Body of pancreas (tissue), 4 donors: ENCODE measurements around the gene ELSPBP1. TPM values are rescaled to one million over a fixed set of nuclear protein-coding genes. Genes with fewer than 3 reads are reported as not detected.

Experiments
- ATAC-seq: fragments of 150-250 bp; one replicate; pipeline ENCODE4 v1.9.1; 2016
- DNase-seq, 4 donors: peaks; one replicate each; pipeline ENCODE4 v3.0.0-alpha.2; 2019
- H3K27ac ChIP-seq, 4 donors: fragments of 200-600 bp; sonication (generic); 1 replicate in 3 of 4; 2 replicates in 1 of 4; pipeline versions ENCODE4 v1.5.1 to v1.6.1; 2016 to 2019; ENCODE audit warnings: mild to moderate bottlenecking in 1 of 4, mixed read lengths in 1 of 4, moderate library complexity in 1 of 4
- H3K27me3 ChIP-seq, 2 donors: fragments of 200-600 bp; sonication (generic); one replicate each; pipeline ENCODE4 v1.6.0; 2016; ENCODE audit warnings: mild to moderate bottlenecking in 1 of 2
- H3K36me3 ChIP-seq, 2 donors: fragments of 200-600 bp; sonication (generic); replicated peaks in 1 of 2; 2 replicates each; pipeline ENCODE4 v1.5.1; 2016; ENCODE audit warnings: low read depth in 2 of 2; ENCODE audit not compliant: insufficient read depth in 1 of 2
- H3K4me1 ChIP-seq: fragments of 200-600 bp; sonication (generic); one replicate; pipeline ENCODE4 v1.6.0; 2016
- H3K4me3 ChIP-seq, 2 donors: fragments of 200-600 bp; sonication (generic); 1 replicate in 1 of 2; 2 replicates in 1 of 2; pipeline ENCODE4 v1.5.1; 2016 to 2019
- H3K9me3 ChIP-seq, 3 donors: fragments of 200-600 bp; sonication (generic); 1 replicate in 2 of 3; 2 replicates in 1 of 3; pipeline ENCODE4 v1.5.1; 2016
- POLR2A ChIP-seq, 3 donors: fragments of 450-650 bp; IDR thresholded peaks; one replicate each; pipeline ENCODE4 v1.6.1; 2016; ENCODE audit warnings: antibody characterized with exemption in 3 of 3, mild to moderate bottlenecking in 2 of 3
- WGBS, 2 donors: methylation state at CpG; one replicate each; pipeline ENCODE4 v1.1.5; 2017; 5-methylcytosine and 5-hydroxymethylcytosine counted together
- intact Hi-C: fragments of 100-400 bp; cut with DNase I; formaldehyde crosslinking; loops from one replicate; pipeline ENCODE4 v1.15.1; 2023
- total RNA-seq, 2 donors: library from RNA; depleted of rRNA; stranded (reverse); fragments of >200 nt; gene quantifications; one replicate each; pipeline ENCODE4 v1.1.0, GENCODE V29; 2016
- TF ChIP-seq, protein P1 (sequence below), 7 experiments: fragments of 450-650 bp in 4 of 7; fragments of 200-600 bp in 3 of 7; sonication (generic) in 3 of 7; IDR thresholded peaks; one replicate each; pipeline ENCODE4 v1.5.1; 2016 to 2019; ENCODE audit warnings: antibody characterized with exemption in 7 of 7

ELSPBP1 gene
- total RNA-seq, 2 donors from 2014 or later: not detected

DNA sequence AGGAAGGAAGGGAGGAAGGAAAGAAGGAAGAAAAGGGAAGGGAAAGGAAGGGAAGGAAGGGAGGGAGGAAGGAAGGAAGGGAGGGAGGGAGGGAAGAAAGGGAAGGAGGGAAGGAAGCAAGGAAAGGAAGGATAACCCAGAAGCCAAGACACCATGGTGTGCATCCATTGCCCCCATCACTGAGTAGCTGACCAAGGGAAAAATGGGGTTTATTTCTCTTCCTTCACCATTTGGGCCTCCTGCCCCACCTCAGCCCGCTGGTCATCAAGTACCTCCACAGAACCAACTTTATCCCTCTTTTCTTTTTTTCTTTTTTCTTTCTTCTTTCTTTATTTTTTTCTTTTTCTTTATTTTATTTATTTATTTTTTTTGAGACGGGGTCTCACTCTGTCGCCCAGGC is 29.1 kb downstream of the ELSPBP1 start:
- DNase-seq: no peak
- Histone ChIP-seq H3K4me1 (no peaks in the 10 kb centered on the region), H3K27ac (no peak overlapping the region), H3K4me3 (no peak overlapping the region), H3K27me3 (no peaks in the 10 kb centered on the region), H3K9me3 (no peaks in the 10 kb centered on the region), H3K36me3 (no peaks in the 10 kb centered on the region)
- no peak for TF ChIP-seq POLR2A (IDR thresholded peaks at IDR 0.05)
- TF ChIP-seq, protein P1, sequence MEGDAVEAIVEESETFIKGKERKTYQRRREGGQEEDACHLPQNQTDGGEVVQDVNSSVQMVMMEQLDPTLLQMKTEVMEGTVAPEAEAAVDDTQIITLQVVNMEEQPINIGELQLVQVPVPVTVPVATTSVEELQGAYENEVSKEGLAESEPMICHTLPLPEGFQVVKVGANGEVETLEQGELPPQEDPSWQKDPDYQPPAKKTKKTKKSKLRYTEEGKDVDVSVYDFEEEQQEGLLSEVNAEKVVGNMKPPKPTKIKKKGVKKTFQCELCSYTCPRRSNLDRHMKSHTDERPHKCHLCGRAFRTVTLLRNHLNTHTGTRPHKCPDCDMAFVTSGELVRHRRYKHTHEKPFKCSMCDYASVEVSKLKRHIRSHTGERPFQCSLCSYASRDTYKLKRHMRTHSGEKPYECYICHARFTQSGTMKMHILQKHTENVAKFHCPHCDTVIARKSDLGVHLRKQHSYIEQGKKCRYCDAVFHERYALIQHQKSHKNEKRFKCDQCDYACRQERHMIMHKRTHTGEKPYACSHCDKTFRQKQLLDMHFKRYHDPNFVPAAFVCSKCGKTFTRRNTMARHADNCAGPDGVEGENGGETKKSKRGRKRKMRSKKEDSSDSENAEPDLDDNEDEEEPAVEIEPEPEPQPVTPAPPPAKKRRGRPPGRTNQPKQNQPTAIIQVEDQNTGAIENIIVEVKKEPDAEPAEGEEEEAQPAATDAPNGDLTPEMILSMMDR (IDR thresholded peaks at IDR 0.05): no peak
- ATAC-seq: no peak
- intact Hi-C loops: no loop called here
- 69 to 79% methylated on average over 3 of the region's 3 CpGs for WGBS, 2 donors

DNA sequence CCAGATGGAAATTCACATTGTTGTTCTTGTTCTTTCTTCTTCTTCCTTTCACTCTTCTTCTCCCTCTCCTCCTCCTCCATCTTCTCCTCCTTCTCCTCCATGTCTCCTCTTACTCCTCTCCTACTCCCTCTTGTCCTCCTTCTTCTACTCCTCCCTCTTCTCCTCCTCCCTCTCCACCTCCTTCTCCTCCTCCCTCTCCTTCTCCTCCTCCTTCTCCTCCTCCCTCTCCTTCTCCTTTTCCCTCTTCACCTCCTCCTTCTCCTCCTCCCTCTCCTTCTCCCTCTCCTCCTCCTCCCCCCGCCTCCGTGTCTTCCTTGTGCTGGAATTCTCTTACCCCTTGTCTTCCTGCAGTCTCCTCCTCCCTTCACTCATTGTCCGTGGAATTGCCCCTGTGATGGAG is 31.0 kb downstream of the ELSPBP1 start:
- H3K27me3 ChIP-seq: peaks cover 0 to under 1% of the 10 kb centered on the region in 2 donors
- H3K9me3 ChIP-seq: no peaks in the 10 kb centered on the region
- DNase-seq (no peak), ATAC-seq (no peak)
- no peak overlapping the region for H3K27ac ChIP-seq
- intact Hi-C loops: no loop called here
- TF ChIP-seq POLR2A (IDR thresholded peaks at IDR 0.05): no peak
- TF ChIP-seq, protein P1 (IDR thresholded peaks at IDR 0.05): no peak
- no peak overlapping the region for H3K4me3 ChIP-seq
- no peaks in the 10 kb centered on the region for H3K36me3 ChIP-seq
- no peaks in the 10 kb centered on the region for H3K4me1 ChIP-seq
- WGBS, 2 donors: 42 to 56% methylated on average over 3 of the region's 3 CpGs

DNA sequence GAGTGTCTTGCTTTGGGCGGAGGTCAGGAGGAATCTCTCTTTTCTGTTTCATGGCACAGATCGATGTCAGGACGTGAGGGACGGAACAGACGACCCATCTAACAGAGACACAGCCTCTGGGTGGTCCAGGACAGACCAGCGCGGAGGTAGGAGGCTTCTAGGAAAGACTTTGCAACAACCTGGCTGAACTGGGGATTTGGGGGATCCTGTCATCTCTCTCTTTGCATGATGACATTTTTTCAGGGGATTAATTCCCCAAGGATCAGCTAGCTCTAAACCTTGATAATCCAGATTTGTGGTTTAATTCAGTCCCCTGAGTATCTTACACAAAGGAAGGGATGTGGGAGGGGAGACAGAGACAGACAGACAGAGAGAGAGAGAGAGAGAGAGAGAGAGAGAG is 35.0 kb downstream of the ELSPBP1 start:
- no peaks in the 10 kb centered on the region for H3K4me1 ChIP-seq
- peaks cover 0 to 3% of the 10 kb centered on the region in 2 donors for H3K27me3 ChIP-seq
- intact Hi-C loops: no loop called here
- TF ChIP-seq POLR2A (IDR thresholded peaks at IDR 0.05): no peak
- TF ChIP-seq, protein P1 (IDR thresholded peaks at IDR 0.05): no peak
- no peak for DNase-seq
- no peak overlapping the region for H3K27ac ChIP-seq
- no peak for ATAC-seq
- H3K36me3 ChIP-seq: no peaks in the 10 kb centered on the region
- no peak overlapping the region for H3K4me3 ChIP-seq
- WGBS, 2 donors: 58 to 69% methylated on average over 7 of the region's 7 CpGs
- no peaks in the 10 kb centered on the region for H3K9me3 ChIP-seq

DNA sequence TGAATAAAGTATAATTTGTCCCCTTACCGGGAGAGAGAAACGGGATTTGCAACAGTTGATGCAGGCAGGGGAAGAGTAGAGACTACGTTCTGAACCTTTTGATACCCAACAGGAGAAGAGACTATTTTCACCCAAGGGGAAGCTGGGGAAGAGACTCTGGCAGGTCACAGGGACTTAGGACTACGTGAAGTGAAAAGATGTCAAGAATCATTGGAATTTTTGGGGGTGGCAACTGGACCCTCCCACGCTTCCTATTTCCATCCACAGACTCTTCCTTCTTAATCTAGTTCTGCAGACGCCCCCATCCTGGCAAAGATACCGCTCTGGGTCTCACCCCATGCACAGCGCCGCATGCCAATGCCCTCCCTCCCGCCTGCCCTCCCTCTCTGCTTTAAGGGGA is 35.6 kb downstream of the ELSPBP1 start:
- intact Hi-C loops: no loop called here
- TF ChIP-seq POLR2A (IDR thresholded peaks at IDR 0.05): no peak
- TF ChIP-seq, protein P1 (IDR thresholded peaks at IDR 0.05): no peak
- no peak for DNase-seq
- Histone ChIP-seq H3K4me1 (no peaks in the 10 kb centered on the region), H3K27ac (no peak overlapping the region), H3K9me3 (no peaks in the 10 kb centered on the region), H3K27me3 (peaks cover 0 to 3% of the 10 kb centered on the region in 2 donors), H3K4me3 (no peak overlapping the region), H3K36me3 (no peaks in the 10 kb centered on the region)
- WGBS, 2 donors: 49 to 50% methylated on average over 10 of the region's 10 CpGs
- ATAC-seq: no peak

DNA sequence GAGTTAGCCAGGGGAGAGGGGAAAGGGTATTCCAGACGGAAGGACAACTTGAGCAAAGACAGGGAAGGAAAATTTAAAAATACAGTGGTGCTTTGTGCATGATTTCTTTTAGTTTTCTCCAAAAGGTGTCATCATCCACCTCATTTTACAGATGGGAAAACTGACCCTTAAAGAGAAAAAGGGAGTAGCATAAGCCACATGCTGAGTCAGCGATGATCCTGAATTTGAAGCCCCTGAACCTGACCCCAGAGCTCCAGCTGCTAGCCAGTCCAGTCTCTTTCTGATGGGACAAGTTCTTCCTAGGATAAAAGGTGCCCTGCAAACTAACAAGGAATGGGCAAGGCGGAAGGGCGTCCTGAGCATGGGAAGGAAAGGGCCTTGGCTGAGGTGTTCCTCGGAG is 39.2 kb downstream of the ELSPBP1 start:
- ATAC-seq: no peak
- H3K9me3 ChIP-seq: peaks cover 0 to 10% (median 0%) of the 10 kb centered on the region in 3 donors

More for the DNA sequence above, 39.2 kb downstream of the ELSPBP1 start:
- Histone ChIP-seq H3K27me3 (peaks cover 0 to 3% of the 10 kb centered on the region in 2 donors), H3K4me1 (no peaks in the 10 kb centered on the region), H3K36me3 (no peaks in the 10 kb centered on the region), H3K27ac (no peak overlapping the region), H3K4me3 (no peak overlapping the region)
- WGBS, 2 donors: 33 to 41% methylated on average over 5 of the region's 5 CpGs
- TF ChIP-seq, protein P1 (IDR thresholded peaks at IDR 0.05): no peak
- no peak for TF ChIP-seq POLR2A (IDR thresholded peaks at IDR 0.05)
- no peak for DNase-seq
- intact Hi-C loops: no loop called here
